ENCODE results near the gene PEX10. TPM values are rescaled to one million over a fixed set of nuclear protein-coding genes. Genes with fewer than 3 reads are reported as not detected.
"Not testable (repeated sequence)": the region's sequence is repeated elsewhere in the genome, so short reads cannot be mapped to it uniquely, and the experiment has no call there.

The PEX10 gene
- total RNA-seq = 21.2 TPM

DNA sequence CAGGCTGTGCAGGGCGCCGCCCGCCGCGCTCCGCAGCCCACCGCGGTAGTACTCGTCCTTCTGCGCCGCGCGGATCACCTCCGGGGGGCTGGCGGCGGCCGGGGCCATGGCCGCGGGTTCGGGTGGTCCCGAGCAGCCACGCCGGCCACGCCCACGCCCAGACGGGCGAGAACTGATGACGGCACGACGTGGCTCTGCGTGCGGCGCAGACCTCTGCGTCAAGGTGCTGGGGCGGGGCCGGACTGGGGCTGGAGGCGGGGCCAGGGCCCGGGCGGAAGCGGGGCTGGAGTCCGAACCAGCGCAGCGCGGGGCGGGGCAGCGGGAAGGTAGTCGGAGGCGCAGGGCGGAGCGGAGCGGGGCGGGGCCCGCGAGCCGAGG lies at the start of gene PEX10:
TSS of gene PEX10 (minus strand) at position 170 of the 378 bp plus-strand sequence. CDS start at position 108, 62 bp downstream.
- DNase-seq = peak; percentile 93

DNA sequence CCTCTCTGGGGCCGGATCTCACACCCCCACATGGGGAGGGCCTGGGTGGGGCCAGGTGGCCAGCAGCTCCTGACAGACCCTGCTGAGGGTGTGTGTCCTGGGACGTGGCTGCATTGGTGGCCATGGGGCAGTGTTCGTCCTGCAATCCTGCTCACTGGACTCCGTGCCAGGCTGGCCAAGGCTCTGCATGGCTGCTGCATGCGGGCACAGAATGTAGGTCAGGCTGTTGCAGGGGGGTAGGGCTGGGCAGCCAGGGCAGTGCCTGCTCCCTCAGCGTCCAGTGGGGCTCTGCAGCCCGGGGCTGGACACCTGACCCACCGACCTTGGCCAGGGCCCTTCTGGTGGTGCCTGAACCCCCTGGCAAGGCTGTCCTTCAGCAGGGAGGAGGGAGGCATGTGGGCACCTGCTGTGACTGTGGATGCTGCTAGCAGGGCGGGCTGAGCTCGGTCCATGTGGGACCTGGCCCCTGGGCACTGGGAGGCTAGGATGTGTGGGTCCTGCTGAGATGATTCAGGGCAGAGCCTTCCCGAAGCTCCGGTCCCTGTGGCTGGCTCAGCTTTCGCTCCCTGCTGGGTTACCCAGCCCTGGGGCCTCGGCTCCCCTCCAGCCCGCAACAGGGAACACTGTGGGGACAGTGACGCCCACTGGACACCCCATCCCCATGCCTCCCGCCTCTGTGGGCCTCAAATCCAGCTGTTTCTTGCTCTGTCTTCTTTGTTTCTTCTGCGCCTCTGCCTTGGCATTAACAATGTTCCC lies 48.8 kb upstream of the PEX10 start:
- DNase-seq = no peak

DNA sequence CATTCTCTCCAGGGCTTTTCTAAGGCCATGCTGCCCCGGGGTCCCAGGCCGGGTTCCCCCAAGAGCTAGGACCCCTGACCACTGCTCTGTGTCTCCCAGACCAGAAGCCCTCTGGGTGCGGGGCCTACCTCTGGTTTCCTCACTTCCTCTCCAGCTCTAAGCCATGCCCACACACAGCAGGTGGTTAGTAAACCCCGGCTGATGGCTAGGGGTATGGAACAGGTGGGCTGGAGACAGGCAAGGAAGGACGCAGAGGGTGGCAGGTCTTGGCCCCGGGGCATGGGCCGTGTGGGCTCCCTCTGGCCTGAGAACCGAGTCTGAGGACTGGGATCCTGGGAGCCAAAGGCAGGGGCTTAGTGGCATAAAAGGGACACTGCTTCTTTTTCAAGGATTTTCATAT lies 47.8 kb upstream of the PEX10 start:
- DNase-seq = no peak

DNA sequence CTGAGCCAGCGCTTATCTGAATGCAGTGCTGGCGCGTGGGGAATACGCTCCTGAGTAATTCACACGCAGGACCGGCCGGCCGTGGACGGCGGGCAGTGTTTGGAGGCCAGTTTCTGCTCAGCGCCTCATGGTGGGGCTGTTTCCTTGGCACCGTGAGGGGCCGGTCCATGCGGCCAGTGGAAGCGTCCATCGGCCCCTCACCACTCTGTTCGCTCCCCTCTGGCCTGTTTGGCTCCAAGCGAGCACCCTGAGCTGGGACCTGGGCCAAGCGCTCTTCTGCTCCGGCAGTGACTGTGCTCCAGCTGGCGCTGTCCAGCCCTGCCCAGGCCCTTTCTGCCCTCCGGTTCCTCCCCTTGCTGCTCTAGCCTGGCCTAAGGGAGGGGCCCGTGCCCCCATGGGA lies 47.4 kb upstream of the PEX10 start:
- peak; percentile 76 for DNase-seq

DNA sequence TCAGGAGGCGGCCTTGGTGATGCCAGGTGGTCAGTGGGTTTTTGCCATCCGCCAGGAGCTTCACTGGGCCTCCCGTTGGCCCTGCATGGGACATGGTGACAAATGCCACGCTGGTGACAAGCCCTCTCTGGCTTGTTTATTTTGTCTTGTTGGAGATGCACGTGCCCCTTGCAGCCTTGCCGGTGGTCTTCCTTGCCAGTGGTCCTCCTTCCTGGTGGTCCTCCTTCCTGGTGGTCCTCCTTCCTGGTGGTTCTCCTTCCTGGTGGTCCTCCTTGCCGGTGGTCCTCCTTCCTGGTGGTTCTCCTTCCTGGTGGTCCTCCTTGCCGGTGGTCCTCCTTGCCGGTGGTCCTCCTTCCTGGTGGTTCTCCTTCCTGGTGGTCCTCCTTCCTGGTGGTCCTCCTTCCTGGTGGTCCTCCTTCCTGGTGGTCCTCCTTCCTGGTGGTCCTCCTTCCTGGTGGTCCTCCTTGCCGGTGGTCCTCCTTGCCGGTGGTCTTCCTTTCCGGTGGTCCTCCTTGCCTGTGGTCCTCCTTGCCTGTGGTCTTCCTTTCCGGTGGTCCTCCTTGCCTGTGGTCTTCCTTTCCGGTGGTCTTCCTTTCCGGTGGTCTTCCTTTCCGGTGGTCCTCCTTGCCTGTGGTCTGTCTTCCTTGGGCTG lies 46.9 kb upstream of the PEX10 start:
- DNase-seq = not testable (repeated sequence)

DNA sequence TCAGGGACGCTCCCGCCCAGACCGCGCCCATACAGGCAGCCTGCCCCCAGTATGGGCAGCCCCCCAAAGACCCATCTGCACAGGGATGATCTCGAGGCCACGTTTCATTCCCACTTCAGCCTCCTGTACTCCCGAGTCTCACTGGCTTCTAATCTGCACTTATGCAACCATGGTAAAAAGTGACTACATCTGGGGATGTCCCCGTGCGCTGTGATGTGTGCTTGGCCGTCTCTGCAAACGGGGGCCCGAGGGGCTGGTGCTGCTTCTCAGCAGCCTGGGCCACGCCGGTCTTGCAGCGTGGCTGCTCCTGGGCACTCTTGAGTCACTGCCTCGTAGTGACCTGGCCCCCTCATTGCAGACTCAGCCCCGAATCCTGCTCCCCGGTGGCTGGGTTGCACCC lies 46.3 kb upstream of the PEX10 start:
- DNase-seq = no peak

DNA sequence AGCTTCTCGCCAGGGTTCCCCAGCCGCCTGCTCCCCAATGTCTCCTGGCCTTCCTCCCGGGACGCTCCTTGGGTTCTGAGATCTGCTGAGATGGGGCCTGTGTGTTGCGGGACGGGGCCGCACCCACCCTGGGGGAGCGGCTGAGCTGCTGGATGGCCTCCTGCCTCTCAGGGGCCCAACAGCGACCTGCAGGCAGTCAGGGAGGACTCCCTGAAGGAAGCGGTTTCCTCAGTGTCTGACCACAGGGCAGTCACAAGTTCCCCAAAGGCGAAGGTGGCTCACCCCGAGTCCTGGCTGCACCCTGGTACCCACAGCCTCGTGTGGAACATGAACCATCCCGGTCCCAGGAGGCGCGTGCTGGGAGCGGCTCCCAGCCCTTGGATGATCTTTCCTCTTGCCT lies 45.1 kb upstream of the PEX10 start:
- DNase-seq = no peak

DNA sequence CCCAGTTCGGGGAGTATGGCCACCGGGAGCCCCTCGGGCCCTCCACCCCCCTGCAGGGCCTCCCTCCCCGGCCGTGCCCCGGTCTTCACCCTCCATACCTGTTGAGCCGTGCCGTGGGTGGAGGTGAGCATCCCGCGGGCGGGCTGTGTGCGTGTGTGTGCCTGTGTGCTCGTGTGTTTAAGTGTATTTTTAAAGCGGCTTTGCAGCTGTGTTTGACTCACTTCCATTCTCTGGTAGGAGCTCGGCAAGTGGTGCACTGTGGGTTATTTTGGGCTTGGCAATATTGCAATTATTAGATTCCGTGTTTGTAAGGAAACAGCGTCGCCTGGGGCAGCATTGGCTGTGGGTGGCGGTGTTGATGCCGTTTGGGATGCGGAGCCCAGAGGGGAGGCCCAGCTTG lies 43.4 kb upstream of the PEX10 start:
- DNase-seq = no peak

DNA sequence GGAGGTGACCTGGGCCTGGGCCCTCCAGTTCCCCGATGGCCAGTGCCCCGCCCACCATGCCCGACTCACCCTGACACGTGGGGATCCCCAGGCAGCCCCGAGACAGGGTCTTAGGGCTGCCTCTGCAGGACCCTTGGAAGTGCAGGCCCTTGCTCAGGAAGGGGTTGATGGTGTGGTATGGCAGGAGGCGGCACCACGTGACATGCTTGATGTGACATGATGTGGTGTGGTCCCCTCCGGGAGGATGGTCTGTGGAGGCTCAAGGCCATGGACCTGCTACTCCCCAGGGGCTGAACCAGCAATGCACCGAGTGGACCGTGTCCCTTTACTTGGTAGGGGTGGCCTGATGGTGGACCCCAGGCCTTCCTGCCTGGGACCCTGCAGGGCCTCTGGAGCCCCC lies 41.9 kb upstream of the PEX10 start:
- DNase-seq = no peak

DNA sequence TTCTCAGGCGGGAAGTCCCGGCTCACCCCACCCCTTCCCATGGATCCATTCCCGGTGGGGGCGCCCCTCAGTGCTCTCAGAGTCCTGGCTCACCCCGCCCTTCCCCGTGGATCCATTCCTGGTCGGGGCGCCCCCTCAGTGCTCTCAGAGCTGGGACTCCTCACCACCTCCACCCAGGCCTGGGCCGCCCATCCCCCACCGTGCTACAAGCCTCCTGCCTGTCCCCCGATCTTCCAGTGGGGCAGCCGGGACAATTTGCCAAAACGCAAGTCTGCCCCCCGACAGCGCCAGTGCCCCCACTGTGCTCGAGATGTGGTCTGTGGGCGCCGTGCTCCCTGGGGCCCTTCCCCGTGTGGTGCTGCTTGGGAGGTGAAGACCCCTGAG lies 40.6 kb upstream of the PEX10 start:
- DNase-seq = no peak

DNA sequence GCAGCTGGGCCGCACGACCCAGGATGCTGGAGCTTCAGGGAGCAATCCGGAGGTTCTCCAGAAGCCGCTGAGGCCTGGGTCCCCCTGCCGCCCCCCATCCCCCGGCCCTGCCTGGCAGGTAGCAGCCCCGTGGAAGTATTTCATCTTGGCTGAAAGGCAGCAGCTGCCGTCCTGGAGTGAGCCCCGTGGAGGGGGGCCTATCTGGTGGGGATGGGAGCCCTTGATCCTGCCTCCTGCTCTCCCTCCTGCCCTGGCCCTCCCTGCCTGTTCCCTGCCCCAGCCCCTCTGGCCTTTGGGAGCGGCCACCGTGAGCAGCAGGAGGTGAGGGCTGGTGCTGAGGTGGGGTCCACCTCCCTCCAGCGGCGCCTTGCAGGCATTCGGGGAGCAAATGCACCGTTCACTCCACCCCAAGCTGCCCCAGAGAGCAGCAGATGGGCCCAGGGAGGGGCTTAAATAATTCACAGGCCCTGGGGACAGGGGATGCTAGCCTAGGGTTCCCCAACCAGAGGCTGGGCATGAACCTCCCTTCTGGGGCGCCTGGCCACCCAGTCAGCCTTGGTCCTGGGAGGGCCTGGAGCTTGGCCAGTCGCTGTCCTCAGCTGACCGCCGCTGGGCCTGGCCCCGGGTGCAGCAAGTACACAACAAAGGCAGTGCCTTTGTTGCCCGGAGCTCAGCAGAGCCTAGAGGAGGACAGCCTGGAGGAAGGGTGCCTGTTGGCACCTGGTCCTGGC lies 40.0 kb upstream of the PEX10 start:
- peak; percentile 64 for DNase-seq

DNA sequence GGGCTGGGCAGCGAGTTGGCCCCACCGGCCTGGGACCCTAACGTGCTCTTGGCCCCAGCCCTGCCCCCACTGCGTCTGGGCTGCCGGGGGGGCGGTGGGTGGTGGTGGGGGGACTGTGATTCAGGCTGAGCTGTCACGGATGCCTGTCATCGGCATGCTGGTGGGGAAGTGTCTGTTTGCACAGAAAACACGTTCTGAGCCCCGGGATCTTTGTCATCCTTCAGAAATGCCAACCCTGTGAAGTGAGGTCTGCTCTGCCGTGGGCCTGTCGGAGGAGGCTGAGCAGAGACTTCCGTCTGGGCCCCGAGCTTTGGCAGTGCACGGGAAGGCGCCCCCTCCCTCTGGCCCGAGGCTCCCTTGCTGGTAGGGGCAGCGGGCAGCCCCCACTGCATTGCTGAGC lies 39.4 kb upstream of the PEX10 start:
- no peak for DNase-seq

DNA sequence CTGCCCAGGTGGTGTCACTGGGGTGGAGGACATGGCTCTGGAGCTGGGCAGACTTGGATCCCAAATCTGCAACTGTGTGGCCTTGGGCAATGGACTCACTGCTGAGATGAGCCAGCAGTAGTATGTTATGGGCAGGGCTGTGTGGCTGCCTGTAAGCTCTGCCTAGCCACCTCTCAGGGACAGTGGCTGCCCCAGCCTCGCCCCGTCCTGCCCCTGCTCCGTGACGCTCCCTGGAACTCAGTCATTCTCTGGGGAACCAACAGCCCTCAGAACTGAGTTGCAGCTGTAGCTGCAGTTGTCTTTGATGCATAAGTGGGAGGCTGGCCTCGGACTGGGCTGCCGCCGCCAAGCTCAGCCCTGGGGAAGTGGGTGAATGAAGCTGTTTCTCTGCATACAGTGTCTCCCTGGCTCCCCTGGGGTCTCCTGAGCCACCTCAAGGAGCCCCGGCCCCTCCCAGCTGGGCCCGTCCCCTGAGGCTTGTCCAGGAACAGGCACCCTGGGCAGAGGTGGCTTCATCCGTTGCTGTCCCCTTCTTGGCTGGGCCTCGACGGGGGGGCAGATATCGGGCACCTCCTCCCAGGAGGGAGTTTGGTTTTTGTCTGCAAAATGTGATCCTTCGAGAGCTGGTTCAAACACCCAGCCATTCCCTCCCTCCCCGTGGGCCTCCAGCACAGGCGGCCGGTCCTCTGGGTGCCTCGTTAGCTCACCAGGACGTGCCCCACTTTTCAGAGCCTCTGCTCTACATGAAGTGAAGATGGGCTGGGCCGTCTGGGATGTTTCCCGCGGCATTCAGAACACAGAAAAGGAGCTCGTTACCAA lies 37.5 kb upstream of the PEX10 start:
- peak; percentile 33 for DNase-seq

DNA sequence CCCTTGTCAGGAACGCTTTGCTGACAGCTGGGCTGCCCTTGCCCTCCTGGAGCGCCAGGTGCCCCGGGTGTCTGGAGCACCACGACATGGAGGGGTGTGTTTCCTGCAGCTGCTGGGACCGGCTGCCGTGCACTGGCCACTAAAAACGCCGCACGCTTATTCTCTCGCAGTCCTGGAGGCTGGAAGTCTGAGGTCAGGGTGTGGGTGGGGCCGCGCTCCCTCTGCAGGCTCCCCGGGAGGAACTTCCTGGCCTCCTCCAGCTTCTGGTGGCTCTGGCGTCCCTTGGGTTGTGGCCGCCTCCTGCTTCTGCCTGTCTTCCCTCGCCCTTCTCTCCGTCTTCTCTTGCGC lies 35.7 kb upstream of the PEX10 start:
- DNase-seq = no peak

DNA sequence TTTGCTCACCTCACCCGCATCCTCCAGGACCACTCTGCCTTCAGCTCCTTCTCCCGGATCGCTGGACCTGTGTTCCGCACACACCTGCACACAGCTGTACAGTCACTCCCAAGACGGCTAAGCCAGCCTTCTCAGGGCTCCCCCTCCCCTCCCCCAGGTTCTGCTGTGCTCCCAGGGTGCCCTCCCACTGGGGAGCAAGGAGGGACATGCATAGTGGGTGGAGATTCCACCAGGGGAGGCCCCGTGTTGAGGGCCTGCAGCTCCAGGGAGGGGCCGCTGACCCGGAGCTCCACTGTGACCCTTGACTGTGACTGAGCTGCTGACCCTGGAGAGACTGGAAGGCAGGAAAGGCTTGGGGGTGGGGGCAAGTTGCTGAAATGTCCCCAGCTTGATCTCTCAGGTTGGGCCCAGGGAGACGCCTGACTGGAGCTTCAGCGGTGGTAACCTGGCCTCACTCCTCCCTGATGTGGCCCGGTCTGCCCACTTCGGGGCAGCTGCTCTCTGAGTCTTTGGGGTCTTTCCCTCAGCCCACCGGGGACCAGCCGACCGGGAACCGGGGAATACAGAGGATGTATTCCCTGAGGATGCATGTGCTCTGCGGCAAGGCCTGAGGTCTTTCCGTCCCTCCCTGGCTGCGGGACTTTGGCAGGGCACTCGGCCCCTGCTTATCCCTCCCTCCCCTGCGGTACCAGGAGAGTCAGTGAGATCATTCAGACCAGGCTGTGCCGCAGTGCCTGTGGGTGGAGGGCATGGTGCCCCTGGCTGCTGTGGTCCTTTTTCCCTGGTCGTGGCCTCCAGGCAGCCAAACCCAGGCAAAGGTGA lies 35.1 kb upstream of the PEX10 start:
- no peak for DNase-seq

DNA sequence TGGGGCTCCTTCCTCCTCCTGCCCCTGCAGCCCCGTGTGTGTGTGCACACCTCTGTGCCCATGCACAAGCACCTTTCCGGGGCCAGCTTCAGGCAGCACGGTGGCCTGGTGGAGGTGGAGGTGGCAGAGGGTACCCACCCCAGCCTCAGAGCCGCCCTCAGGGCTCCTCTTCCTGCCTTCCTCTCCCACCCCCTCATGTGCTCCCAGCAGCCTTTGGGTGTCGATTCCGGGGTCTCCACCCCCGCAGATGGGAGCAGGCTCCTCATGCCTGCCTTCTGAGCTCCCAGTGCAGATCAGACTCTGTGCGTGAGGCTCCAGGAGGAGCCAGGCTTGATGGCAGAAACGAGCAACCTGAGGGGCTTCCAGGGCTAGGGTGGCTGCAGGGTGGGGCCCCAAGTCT lies 34.5 kb upstream of the PEX10 start:
- DNase-seq = no peak

DNA sequence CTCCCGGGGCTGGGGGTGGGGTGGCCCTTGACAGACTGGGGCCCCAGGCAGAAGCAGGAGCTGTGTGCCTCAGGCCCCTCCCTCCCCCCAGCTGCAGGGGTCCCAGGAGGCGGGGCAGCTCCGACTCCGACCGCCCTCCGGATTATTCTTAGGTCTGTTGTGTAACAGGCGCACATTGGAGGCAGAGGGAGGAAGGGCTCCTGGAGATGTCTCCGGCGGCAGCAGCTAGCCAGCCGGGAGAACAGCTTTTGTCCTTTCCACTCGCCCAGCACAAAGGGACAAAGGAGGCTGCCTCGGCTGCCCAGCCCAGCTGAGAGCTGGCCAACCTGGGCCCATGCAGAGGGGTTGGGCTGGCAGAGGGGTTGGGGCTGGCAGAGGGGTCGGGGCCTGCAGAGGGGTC lies 34.0 kb upstream of the PEX10 start:
- peak; percentile 56 for DNase-seq

DNA sequence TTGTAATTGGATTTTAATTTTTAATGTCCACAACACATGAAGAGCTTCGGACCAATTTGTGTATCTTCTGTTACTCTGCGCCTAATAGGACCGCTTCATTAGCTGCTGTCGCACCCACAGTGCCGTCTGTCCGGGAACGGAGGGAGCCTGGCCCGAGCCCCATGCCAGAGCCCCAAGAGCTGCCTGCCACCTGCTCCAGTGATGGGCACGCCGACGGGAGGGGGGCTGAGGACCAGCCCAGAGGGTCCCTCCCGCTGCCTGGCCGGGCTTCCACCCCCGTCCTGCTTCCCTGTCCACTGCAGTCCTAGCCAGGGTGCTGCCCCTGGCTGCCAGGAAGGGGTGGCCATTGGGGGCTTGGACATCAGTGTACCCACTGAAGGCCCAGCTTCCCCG lies 33.5 kb upstream of the PEX10 start:
- no peak for DNase-seq

DNA sequence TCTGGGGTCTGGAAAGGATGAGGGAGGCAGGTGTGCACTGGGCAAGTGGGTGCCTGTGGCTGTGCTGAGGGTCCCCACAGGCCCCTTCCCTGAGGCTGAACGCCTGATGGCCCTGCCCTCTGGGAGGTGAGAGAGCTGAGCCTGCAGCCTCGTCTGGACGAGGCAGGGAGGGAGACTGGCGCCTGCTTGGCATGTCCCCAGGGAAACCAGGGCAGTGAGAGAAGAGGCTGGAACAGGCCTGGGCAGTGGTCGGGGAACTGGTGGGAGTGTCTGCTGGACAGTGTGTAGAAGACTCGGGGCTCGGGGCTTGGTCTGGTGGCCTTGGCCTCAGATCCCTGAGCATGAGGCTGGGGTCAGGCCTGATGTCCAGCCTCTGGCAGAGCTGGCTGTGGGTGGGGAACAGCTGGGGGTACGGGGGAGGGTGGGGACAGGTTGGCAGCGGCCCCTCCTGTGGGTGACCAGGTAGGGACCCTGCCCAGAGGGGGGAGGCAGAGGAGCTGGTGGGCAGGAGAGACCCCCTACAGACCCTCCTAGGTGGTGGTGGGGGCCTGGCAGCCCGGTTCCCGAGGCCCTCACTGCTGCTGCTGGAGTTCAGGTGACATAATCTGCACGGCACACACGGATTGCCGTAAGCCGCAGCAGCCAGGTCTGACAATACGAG lies 32.9 kb upstream of the PEX10 start:
- no peak for DNase-seq

DNA sequence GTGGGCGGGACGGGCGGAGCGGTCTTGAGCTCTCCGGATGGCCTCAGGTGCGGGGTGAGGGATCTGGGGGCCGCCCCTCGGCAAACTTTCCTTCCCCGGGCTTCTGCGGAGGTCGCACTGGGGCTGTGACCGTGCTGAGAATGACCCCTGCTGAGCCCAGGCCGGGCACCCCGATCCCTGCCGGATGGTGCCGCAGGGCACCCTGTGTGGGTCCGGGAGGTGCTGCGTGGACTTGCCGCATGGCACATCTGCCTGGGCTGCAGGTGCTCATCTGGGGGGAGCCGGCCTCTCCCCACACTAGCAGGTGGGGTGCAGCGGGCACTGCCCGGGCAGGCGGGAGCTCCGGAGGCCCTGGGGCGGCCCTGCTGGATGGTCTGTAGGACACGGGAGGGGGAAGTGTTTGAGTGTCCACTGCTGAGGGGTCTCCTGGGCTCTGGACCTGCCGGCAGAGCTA lies 31.8 kb upstream of the PEX10 start:
- DNase-seq = no peak
